ENCODE data around the gene TIMELESS. TPM values are rescaled to one million over a fixed set of nuclear protein-coding genes. Genes with fewer than 3 reads are reported as not detected.

TIMELESS gene
- total and polyA plus RNA-seq, 2 donors, result 8.4 to 15.8 TPM

- H3K4me1 ChIP-seq (ENCODE audit: control insufficient read depth in 2 of 2, insufficient read depth in 2 of 2, low read length in 2 of 2), result no peaks in the 10 kb centered on the region
- H3K9me3 ChIP-seq (ENCODE audit: control insufficient read depth in 2 of 2, insufficient read depth in 1 of 2, low read length in 1 of 2), result no peaks in the 10 kb centered on the region
- no peak for DNase-seq (ENCODE audit: low read depth in 6 of 9, low spot score in 9 of 9)
- H3K27me3 ChIP-seq (ENCODE audit: control insufficient read depth in 2 of 2, insufficient read depth in 1 of 2, low read length in 1 of 2), result no peaks in the 10 kb centered on the region
- no peak overlapping the region for H3K27ac ChIP-seq (ENCODE audit: low read depth in 1 of 2, low read length in 1 of 2)
- no peaks in the 10 kb centered on the region for H3K36me3 ChIP-seq (ENCODE audit: control insufficient read depth in 2 of 2, insufficient read depth in 2 of 2, low read length in 1 of 2)
- WGBS, result 97% methylated on average over 6 of the region's 6 CpGs
- no peak overlapping the region for H3K4me3 ChIP-seq (ENCODE audit: low read length in 2 of 2)
Measured at GRCh38 chr12:56476143-56476542, 26.9 kb upstream of the TIMELESS start.

DNA sequence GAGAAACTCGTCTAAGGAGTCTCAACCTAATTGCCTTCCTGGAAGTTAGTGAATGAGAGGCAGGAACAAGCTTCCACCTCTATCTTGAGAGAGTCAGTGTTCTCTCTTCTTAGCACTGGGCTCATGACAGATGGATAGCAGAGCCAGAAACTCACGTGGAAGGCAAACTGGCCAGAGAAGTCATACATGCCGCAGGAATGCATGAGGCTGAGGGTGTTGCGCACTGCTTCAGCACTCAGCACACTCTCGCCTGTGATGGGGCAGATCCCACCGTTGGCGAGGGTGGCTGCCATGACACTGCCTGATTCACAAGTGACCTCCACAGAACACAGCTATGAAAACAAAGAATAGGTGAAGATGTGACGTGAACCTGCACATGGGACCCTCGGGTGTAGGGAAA lies 25.2 kb upstream of the TIMELESS start:
- DNase-seq (ENCODE audit: low read depth in 6 of 9, low spot score in 9 of 9), result no peak
- Histone ChIP-seq H3K36me3 (ENCODE audit: control insufficient read depth in 2 of 2, insufficient read depth in 2 of 2, low read length in 1 of 2) (no peaks in the 10 kb centered on the region), H3K9me3 (ENCODE audit: control insufficient read depth in 2 of 2, insufficient read depth in 1 of 2, low read length in 1 of 2) (no peaks in the 10 kb centered on the region), H3K4me1 (ENCODE audit: control insufficient read depth in 2 of 2, insufficient read depth in 2 of 2, low read length in 2 of 2) (peaks cover 0 to 3% of the 10 kb centered on the region in 2 donors), H3K27me3 (ENCODE audit: control insufficient read depth in 2 of 2, insufficient read depth in 1 of 2, low read length in 1 of 2) (no peaks in the 10 kb centered on the region), H3K4me3 (ENCODE audit: low read length in 2 of 2) (no peak overlapping the region), H3K27ac (ENCODE audit: low read depth in 1 of 2, low read length in 1 of 2) (no peak overlapping the region)
- 97% methylated on average over 9 of the region's 9 CpGs for WGBS

- Histone ChIP-seq H3K27ac (ENCODE audit: low read depth in 1 of 2, low read length in 1 of 2) (peak overlapping the region in 1 of 2 donors; percentile 57), H3K4me1 (ENCODE audit: control insufficient read depth in 2 of 2, insufficient read depth in 2 of 2, low read length in 2 of 2) (peaks cover 4 to 9% of the 10 kb centered on the region in 2 donors), H3K27me3 (ENCODE audit: control insufficient read depth in 2 of 2, insufficient read depth in 1 of 2, low read length in 1 of 2) (no peaks in the 10 kb centered on the region), H3K36me3 (ENCODE audit: control insufficient read depth in 2 of 2, insufficient read depth in 2 of 2, low read length in 1 of 2) (no peaks in the 10 kb centered on the region), H3K4me3 (ENCODE audit: low read length in 2 of 2) (peak overlapping the region; percentile 68 to 87), H3K9me3 (ENCODE audit: control insufficient read depth in 2 of 2, insufficient read depth in 1 of 2, low read length in 1 of 2) (no peaks in the 10 kb centered on the region)
- 57% methylated on average over 19 of the region's 19 CpGs for WGBS
- no peak for DNase-seq (ENCODE audit: low read depth in 6 of 9, low spot score in 9 of 9)
Measured at GRCh38 chr12:56469007-56469930, 20.0 kb upstream of the TIMELESS start.

DNA sequence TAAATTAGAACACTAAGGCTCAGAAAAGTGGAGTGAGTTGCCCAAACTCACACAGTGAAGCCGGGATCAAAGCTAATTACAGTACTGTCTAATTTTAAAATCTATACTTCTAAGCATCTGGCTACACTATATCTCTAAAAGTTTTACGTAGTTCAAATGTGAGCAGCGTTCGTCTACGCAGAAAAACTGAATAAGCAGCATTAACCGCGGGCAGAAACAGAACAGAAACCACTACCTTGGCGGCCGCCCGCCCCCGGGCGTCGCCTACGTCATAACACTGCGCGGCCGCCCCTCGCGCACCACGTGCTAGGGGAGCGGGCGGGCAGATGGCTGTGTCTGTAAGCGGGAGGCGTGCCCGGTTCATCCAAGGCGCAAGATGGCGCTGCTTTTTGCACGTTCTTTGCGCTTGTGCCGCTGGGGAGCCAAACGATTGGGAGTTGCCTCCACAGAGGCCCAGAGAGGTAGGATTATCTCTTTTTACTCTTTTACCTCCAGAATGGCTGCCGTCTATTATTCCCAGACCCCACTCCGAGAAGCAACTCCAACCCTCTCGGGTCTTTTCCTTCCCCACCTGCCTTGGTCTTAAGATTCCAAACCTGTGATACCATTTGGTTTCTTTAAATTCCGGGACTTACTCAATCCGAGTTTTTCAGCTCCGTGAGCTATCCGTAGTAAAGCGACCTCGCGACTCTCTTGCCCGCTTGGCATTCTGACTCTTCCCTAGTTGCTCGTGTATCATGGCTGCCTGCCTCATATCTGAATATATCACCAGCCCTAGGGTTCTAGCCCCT lies 19.2 kb upstream of the TIMELESS start, which contains the start of gene SPRYD4:
TSS of gene SPRYD4 (plus strand) at position 363 of the 791 bp plus-strand sequence. CDS start at position 377, 14 bp downstream.
- Histone ChIP-seq H3K4me1 (ENCODE audit: control insufficient read depth in 2 of 2, insufficient read depth in 2 of 2, low read length in 2 of 2) (peaks cover 4 to 11% of the 10 kb centered on the region in 2 donors), H3K36me3 (ENCODE audit: control insufficient read depth in 2 of 2, insufficient read depth in 2 of 2, low read length in 1 of 2) (no peaks in the 10 kb centered on the region), H3K4me3 (ENCODE audit: low read length in 2 of 2) (peak within 1 kb of the TSS; percentile 68 to 87), H3K9me3 (ENCODE audit: control insufficient read depth in 2 of 2, insufficient read depth in 1 of 2, low read length in 1 of 2) (no peaks in the 10 kb centered on the region), H3K27ac (ENCODE audit: low read depth in 1 of 2, low read length in 1 of 2) (peak within 1 kb of the TSS; percentile 77 to 89), H3K27me3 (ENCODE audit: control insufficient read depth in 2 of 2, insufficient read depth in 1 of 2, low read length in 1 of 2) (no peaks in the 10 kb centered on the region)
- peak; percentile 71 to 96 (median 88) for DNase-seq (ENCODE audit: low read depth in 6 of 9, low spot score in 9 of 9)
- under 1% methylated on average over 43 of the region's 43 CpGs for WGBS

DNA sequence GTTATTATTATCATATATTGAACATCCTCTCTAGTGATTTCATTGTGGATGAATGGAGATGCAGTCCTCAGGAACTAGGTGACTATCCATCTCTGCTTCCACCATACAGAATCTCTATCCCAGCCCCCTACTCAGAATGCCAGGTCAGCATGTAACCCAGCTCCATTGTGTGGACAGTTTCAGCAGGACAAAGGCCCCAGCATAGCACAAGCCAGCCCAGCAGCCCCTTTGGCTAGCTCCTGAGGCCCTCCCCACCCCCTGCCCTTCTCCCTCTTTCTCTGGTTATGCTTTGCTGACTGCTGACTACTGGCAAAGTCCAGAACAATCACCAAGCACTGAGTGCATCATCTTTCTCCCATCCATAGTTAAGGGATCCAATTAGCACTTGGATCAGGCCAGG lies 13.3 kb upstream of the TIMELESS start:
- Histone ChIP-seq H3K36me3 (ENCODE audit: control insufficient read depth in 2 of 2, insufficient read depth in 2 of 2, low read length in 1 of 2) (no peaks in the 10 kb centered on the region), H3K4me3 (ENCODE audit: low read length in 2 of 2) (no peak overlapping the region), H3K4me1 (ENCODE audit: control insufficient read depth in 2 of 2, insufficient read depth in 2 of 2, low read length in 2 of 2) (peaks cover 0 to 2% of the 10 kb centered on the region in 2 donors), H3K27ac (ENCODE audit: low read depth in 1 of 2, low read length in 1 of 2) (no peak overlapping the region), H3K9me3 (ENCODE audit: control insufficient read depth in 2 of 2, insufficient read depth in 1 of 2, low read length in 1 of 2) (no peaks in the 10 kb centered on the region), H3K27me3 (ENCODE audit: control insufficient read depth in 2 of 2, insufficient read depth in 1 of 2, low read length in 1 of 2) (no peaks in the 10 kb centered on the region)
- DNase-seq (ENCODE audit: low read depth in 6 of 9, low spot score in 9 of 9), result no peak

DNA sequence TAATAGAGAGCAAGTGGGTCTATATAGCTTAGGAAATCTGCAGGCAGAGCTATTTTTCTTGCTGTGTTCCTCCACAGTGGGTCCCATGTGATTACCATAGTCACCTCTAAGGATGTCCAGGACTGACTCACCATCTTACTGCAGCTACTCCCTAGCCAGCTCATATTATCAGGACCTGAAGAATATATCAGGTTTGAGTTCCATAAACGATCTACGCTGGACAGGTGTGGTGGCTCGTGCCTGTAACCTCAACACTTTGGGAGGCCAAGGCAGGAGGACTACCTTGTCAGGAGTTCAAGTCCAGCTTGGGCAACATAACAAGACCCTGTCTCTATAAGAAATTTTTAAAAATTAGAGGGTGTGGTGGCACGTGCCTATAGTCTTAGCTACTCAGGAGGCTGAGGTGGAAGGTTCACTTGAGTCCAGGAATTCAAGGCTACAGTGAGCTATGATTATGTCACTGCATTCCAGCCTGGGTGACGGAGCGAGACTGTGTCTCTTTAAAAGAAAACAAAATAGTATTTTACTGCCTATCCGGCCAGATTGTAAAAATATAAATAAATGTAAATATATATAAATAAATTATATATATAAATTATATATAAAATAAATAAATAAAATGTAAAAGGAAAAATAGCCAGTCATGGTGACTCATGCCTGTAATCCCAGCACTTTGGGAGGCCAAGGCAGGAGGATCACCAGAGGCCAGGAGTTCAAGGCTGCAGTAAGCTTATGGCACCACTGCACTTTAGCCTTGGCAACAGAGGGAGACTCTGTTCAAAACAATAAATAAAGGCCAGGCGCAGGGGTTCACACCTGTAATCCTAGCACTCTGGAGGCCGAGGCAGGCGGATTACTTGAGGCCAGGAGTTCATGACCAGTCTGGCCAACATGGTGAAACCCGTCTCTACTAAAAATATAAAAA lies 12.3 kb upstream of the TIMELESS start:
- Histone ChIP-seq H3K27me3 (ENCODE audit: control insufficient read depth in 2 of 2, insufficient read depth in 1 of 2, low read length in 1 of 2) (no peaks in the 10 kb centered on the region), H3K36me3 (ENCODE audit: control insufficient read depth in 2 of 2, insufficient read depth in 2 of 2, low read length in 1 of 2) (no peaks in the 10 kb centered on the region), H3K27ac (ENCODE audit: low read depth in 1 of 2, low read length in 1 of 2) (no peak overlapping the region), H3K9me3 (ENCODE audit: control insufficient read depth in 2 of 2, insufficient read depth in 1 of 2, low read length in 1 of 2) (no peaks in the 10 kb centered on the region), H3K4me1 (ENCODE audit: control insufficient read depth in 2 of 2, insufficient read depth in 2 of 2, low read length in 2 of 2) (peaks cover 0 to 2% of the 10 kb centered on the region in 2 donors), H3K4me3 (ENCODE audit: low read length in 2 of 2) (no peak overlapping the region)
- no peak for DNase-seq (ENCODE audit: low read depth in 6 of 9, low spot score in 9 of 9)
- 95% methylated on average over 11 of the region's 11 CpGs for WGBS

GRCh38 chr12:56457817-56458216 lies 8.6 kb upstream of the TIMELESS start:
- no peaks in the 10 kb centered on the region for H3K27me3 ChIP-seq (ENCODE audit: control insufficient read depth in 2 of 2, insufficient read depth in 1 of 2, low read length in 1 of 2)
- no peaks in the 10 kb centered on the region for H3K36me3 ChIP-seq (ENCODE audit: control insufficient read depth in 2 of 2, insufficient read depth in 2 of 2, low read length in 1 of 2)
- H3K9me3 ChIP-seq (ENCODE audit: control insufficient read depth in 2 of 2, insufficient read depth in 1 of 2, low read length in 1 of 2), result no peaks in the 10 kb centered on the region
- no peaks in the 10 kb centered on the region for H3K4me1 ChIP-seq (ENCODE audit: control insufficient read depth in 2 of 2, insufficient read depth in 2 of 2, low read length in 2 of 2)
- WGBS, result 98% methylated on average over 4 of the region's 4 CpGs
- no peak for DNase-seq (ENCODE audit: low read depth in 6 of 9, low spot score in 9 of 9)
- no peak overlapping the region for H3K27ac ChIP-seq (ENCODE audit: low read depth in 1 of 2, low read length in 1 of 2)
- H3K4me3 ChIP-seq (ENCODE audit: low read length in 2 of 2), result no peak overlapping the region

DNA sequence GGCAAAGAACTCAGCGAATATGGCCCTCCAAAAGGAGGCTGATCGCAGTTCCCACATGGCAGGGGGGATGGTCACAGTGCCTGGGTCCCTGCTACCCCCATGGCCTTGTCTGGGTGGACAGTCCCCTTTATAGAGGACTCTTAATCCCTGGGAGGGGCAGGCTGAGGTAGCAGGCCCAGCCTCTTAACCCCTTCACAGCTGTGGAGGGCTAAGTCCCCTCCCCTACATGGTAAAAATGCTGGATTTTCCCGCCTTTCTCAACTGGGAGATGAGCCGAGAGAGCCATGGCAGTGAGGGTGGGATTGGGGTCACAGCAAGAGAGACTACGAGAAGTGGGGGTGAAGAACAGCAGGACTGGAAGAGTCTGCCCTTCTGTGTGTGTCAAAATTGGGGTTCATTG lies 5.3 kb upstream of the TIMELESS start, which contains the start of gene MIP:
TSS of gene MIP (minus strand) at position 101 of the 400 bp plus-strand sequence. CDS start at position 57, 44 bp downstream.
- Histone ChIP-seq H3K9me3 (ENCODE audit: control insufficient read depth in 2 of 2, insufficient read depth in 1 of 2, low read length in 1 of 2) (no peaks in the 10 kb centered on the region), H3K36me3 (ENCODE audit: control insufficient read depth in 2 of 2, insufficient read depth in 2 of 2, low read length in 1 of 2) (no peaks in the 10 kb centered on the region), H3K27ac (ENCODE audit: low read depth in 1 of 2, low read length in 1 of 2) (no peak within 1 kb of the TSS), H3K27me3 (ENCODE audit: control insufficient read depth in 2 of 2, insufficient read depth in 1 of 2, low read length in 1 of 2) (no peaks in the 10 kb centered on the region), H3K4me1 (ENCODE audit: control insufficient read depth in 2 of 2, insufficient read depth in 2 of 2, low read length in 2 of 2) (peaks cover 3 to 9% of the 10 kb centered on the region in 2 donors), H3K4me3 (ENCODE audit: low read length in 2 of 2) (no peak within 1 kb of the TSS)
- WGBS, result 97% methylated on average over 5 of the region's 5 CpGs
- DNase-seq (ENCODE audit: low read depth in 6 of 9, low spot score in 9 of 9), result no peak
